ENCODE results near the gene SAMD9L. TPM values are rescaled to one million over a fixed set of nuclear protein-coding genes. Genes with fewer than 3 reads are reported as not detected.

Gene SAMD9L
- total RNA-seq, 1 donor: 12.7 TPM

Other genes with a start within 250 kb of the SAMD9L start
- 8.6 TPM for gene SAMD9, start 30.4 kb downstream of the SAMD9L start, total RNA-seq
- under 0.01 TPM for gene HEPACAM2, start 78.1 kb upstream of the SAMD9L start, total RNA-seq
- gene VPS50, start 84.0 kb upstream of the SAMD9L start, total RNA-seq: 10.8 TPM

All from hematopoietic multipotent progenitor cell (in vitro differentiated cells).